Neural cell (in vitro differentiated cells): ENCODE measurements around the gene MYO1H.

Experiments
- EZH2 ChIP-seq: fragments of 200-600, 300-800 bp; shearing (Covaris generic), sonication (generic); IDR thresholded peaks from 2 replicates; pipeline ENCODE4 v1.6.1; 2014; ENCODE audit warnings: antibody characterized with exemption, low read length, borderline replicate concordance, mild to moderate bottlenecking; ENCODE audit not compliant: insufficient read depth, poor library complexity, severe bottlenecking
- RAD21 ChIP-seq: fragments of 450-650 bp; conservative IDR thresholded peaks from 2 replicates; pipeline ENCODE4 v1.6.1; 2014; ENCODE audit warnings: antibody characterized with exemption, mild to moderate bottlenecking, moderate library complexity
- TAF1 ChIP-seq: IDR thresholded peaks from 2 replicates; pipeline ENCODE4 v1.6.1; 2012; ENCODE audit warnings: low read depth
- TF ChIP-seq, protein P1 (sequence below): fragments of 450-650 bp; IDR thresholded peaks from 2 replicates; pipeline ENCODE4 v1.5.1; 2014; ENCODE audit warnings: antibody characterized with exemption, mild to moderate bottlenecking, moderate library complexity; ENCODE audit not compliant: poor library complexity, severe bottlenecking
- TF ChIP-seq, protein P2 (sequence below): IDR thresholded peaks from 2 replicates; pipeline ENCODE4 v1.6.1; 2012; ENCODE audit warnings: borderline replicate concordance

DNA sequence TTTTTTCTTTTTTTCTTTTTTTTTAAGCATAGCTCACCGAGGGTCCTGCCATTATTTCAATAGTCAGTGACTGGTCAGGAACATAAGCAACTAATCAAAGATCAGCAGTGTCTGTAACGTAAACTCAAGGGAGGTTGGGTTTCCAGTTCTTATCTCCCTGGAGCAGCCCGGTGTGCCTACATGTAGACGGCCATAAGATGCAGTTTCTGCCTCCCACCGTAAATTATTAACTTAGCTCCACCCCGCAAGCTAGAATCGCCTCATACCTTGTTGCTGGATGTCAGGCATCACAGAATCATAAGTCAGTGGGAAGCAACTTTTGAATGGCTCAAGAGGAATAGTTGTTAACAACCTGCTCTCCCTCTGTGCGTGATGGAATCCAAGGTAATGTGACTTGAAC lies at the start of gene MYO1H:
- TF ChIP-seq RAD21 (no peak), EZH2 (no peak), TAF1 (no peak)
- TF ChIP-seq, protein P1, sequence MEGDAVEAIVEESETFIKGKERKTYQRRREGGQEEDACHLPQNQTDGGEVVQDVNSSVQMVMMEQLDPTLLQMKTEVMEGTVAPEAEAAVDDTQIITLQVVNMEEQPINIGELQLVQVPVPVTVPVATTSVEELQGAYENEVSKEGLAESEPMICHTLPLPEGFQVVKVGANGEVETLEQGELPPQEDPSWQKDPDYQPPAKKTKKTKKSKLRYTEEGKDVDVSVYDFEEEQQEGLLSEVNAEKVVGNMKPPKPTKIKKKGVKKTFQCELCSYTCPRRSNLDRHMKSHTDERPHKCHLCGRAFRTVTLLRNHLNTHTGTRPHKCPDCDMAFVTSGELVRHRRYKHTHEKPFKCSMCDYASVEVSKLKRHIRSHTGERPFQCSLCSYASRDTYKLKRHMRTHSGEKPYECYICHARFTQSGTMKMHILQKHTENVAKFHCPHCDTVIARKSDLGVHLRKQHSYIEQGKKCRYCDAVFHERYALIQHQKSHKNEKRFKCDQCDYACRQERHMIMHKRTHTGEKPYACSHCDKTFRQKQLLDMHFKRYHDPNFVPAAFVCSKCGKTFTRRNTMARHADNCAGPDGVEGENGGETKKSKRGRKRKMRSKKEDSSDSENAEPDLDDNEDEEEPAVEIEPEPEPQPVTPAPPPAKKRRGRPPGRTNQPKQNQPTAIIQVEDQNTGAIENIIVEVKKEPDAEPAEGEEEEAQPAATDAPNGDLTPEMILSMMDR: no peak
- TF ChIP-seq, protein P2, sequence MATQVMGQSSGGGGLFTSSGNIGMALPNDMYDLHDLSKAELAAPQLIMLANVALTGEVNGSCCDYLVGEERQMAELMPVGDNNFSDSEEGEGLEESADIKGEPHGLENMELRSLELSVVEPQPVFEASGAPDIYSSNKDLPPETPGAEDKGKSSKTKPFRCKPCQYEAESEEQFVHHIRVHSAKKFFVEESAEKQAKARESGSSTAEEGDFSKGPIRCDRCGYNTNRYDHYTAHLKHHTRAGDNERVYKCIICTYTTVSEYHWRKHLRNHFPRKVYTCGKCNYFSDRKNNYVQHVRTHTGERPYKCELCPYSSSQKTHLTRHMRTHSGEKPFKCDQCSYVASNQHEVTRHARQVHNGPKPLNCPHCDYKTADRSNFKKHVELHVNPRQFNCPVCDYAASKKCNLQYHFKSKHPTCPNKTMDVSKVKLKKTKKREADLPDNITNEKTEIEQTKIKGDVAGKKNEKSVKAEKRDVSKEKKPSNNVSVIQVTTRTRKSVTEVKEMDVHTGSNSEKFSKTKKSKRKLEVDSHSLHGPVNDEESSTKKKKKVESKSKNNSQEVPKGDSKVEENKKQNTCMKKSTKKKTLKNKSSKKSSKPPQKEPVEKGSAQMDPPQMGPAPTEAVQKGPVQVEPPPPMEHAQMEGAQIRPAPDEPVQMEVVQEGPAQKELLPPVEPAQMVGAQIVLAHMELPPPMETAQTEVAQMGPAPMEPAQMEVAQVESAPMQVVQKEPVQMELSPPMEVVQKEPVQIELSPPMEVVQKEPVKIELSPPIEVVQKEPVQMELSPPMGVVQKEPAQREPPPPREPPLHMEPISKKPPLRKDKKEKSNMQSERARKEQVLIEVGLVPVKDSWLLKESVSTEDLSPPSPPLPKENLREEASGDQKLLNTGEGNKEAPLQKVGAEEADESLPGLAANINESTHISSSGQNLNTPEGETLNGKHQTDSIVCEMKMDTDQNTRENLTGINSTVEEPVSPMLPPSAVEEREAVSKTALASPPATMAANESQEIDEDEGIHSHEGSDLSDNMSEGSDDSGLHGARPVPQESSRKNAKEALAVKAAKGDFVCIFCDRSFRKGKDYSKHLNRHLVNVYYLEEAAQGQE: no peak
